UCSD-AML1 (cell line): ENCODE results near the gene ACOT11.
"Not testable (repeated sequence)": the region's sequence is repeated elsewhere in the genome, so short reads cannot be mapped to it uniquely, and the experiment has no call there.

Experiments
- DNase-seq: peaks from one replicate; lab custom pipeline; 2025; ENCODE audit not compliant: unreplicated experiment; lab: John Stamatoyannopoulos, UW

The ACOT11 gene

GRCh38 chr1:54547601-54548388, at the start of gene ACOT11:
TSS of gene ACOT11 (plus strand) at chr1:54548228. CDS start at chr1:54548310, 82 bp downstream.
- peak; percentile 64 for DNase-seq

GRCh38 chr1:54498383-54499096, 49.5 kb upstream of the ACOT11 start:
- DNase-seq, result no peak

GRCh38 chr1:54499097-54499359, 49.0 kb upstream of the ACOT11 start:
- no peak for DNase-seq

GRCh38 chr1:54499360-54500106, 48.5 kb upstream of the ACOT11 start:
- DNase-seq, result no peak

- no peak for DNase-seq
Measured at GRCh38 chr1:54500107-54500431, 48.0 kb upstream of the ACOT11 start.

- DNase-seq, result no peak
Measured at GRCh38 chr1:54501849-54502248, 46.2 kb upstream of the ACOT11 start.

- DNase-seq, result no peak
Measured at GRCh38 chr1:54502342-54502741, 45.7 kb upstream of the ACOT11 start.

- DNase-seq, result no peak
Measured at GRCh38 chr1:54506594-54506993, 41.4 kb upstream of the ACOT11 start.

GRCh38 chr1:54507033-54507870, 40.8 kb upstream of the ACOT11 start:
- DNase-seq, result no peak

- DNase-seq, result no peak
Measured at GRCh38 chr1:54510715-54511270, 37.2 kb upstream of the ACOT11 start.

GRCh38 chr1:54513921-54514580, 34.0 kb upstream of the ACOT11 start:
- DNase-seq, result not testable (repeated sequence)

- no peak for DNase-seq
Measured at GRCh38 chr1:54516249-54516920, 31.6 kb upstream of the ACOT11 start.

- DNase-seq, result no peak
Measured at GRCh38 chr1:54517496-54517895, 30.5 kb upstream of the ACOT11 start.

- no peak for DNase-seq
Measured at GRCh38 chr1:54518489-54518888, 29.5 kb upstream of the ACOT11 start.

- no peak for DNase-seq
Measured at GRCh38 chr1:54519709-54520108, 28.3 kb upstream of the ACOT11 start.

- no peak for DNase-seq
Measured at GRCh38 chr1:54520631-54521321, 27.3 kb upstream of the ACOT11 start.

- not testable (repeated sequence) for DNase-seq
Measured at GRCh38 chr1:54526565-54526964, 21.5 kb upstream of the ACOT11 start.

GRCh38 chr1:54528613-54529012, 19.4 kb upstream of the ACOT11 start:
- DNase-seq, result no peak

GRCh38 chr1:54532033-54532432, 16.0 kb upstream of the ACOT11 start:
- DNase-seq, result no peak
